IPS-18c (cell line): ENCODE results near the gene SYT13.

Source experiments
- H3K4me3 ChIP-seq: 2 replicates; pipeline ENCODE4 v1.7.0; 2013; ENCODE audit warnings: low read depth, mild to moderate bottlenecking, low read length, moderate library complexity; ENCODE audit not compliant: insufficient read depth
- H3K9me3 ChIP-seq: one replicate; pipeline ENCODE4 v1.6.1; 2013; ENCODE audit warnings: mild to moderate bottlenecking, low read length, moderate library complexity; ENCODE audit not compliant: control insufficient read depth, insufficient read depth

Gene SYT13

GRCh38 chr11:45215098-45215865 is 70.9 kb downstream of the SYT13 start:
- Histone ChIP-seq H3K4me3 (no peak overlapping the region), H3K9me3 (no peaks in the 10 kb centered on the region)

- H3K4me3 ChIP-seq, result no peak overlapping the region
Measured at GRCh38 chr11:45213717-45214116, 72.4 kb downstream of the SYT13 start.

GRCh38 chr11:45213316-45213665 is 72.8 kb downstream of the SYT13 start:
- no peaks in the 10 kb centered on the region for H3K9me3 ChIP-seq
- H3K4me3 ChIP-seq, result no peak overlapping the region

More at GRCh38 chr11:45213717-45214116, 72.4 kb downstream of the SYT13 start:
- H3K9me3 ChIP-seq, result no peaks in the 10 kb centered on the region

GRCh38 chr11:45212566-45213315 is 73.4 kb downstream of the SYT13 start:
- Histone ChIP-seq H3K4me3 (no peak overlapping the region), H3K9me3 (no peaks in the 10 kb centered on the region)

GRCh38 chr11:45211732-45212131 is 74.4 kb downstream of the SYT13 start:
- no peak overlapping the region for H3K4me3 ChIP-seq
- H3K9me3 ChIP-seq, result peaks cover under 1% of the 10 kb centered on the region

- Histone ChIP-seq H3K9me3 (peaks cover 2% of the 10 kb centered on the region), H3K4me3 (no peak overlapping the region)
Measured at GRCh38 chr11:45210846-45211245, 75.3 kb downstream of the SYT13 start.

GRCh38 chr11:45209891-45210699 is 76.0 kb downstream of the SYT13 start:
- H3K9me3 ChIP-seq, result peaks cover 2% of the 10 kb centered on the region
- no peak overlapping the region; the same call in 1 of the 2 replicates for H3K4me3 ChIP-seq

- Histone ChIP-seq H3K9me3 (peaks cover 2% of the 10 kb centered on the region), H3K4me3 (no peak overlapping the region)
Measured at GRCh38 chr11:45209000-45209879, 76.9 kb downstream of the SYT13 start.

GRCh38 chr11:45208135-45208534 is 78.0 kb downstream of the SYT13 start:
- H3K4me3 ChIP-seq, result no peak overlapping the region
- H3K9me3 ChIP-seq, result peaks cover 4% of the 10 kb centered on the region

- H3K9me3 ChIP-seq, result peaks cover 4% of the 10 kb centered on the region
- H3K4me3 ChIP-seq, result no peak overlapping the region
Measured at GRCh38 chr11:45205978-45206377, 80.2 kb downstream of the SYT13 start.

- Histone ChIP-seq H3K9me3 (peaks cover 4% of the 10 kb centered on the region), H3K4me3 (no peak overlapping the region)
Measured at GRCh38 chr11:45204761-45205160, 81.4 kb downstream of the SYT13 start.

- Histone ChIP-seq H3K4me3 (no peak overlapping the region), H3K9me3 (no peaks in the 10 kb centered on the region)
Measured at GRCh38 chr11:45193695-45194094, 92.4 kb downstream of the SYT13 start.
